Measurements from ENCODE around the gene THRB.

THRB gene

GRCh38 chr3:24255414-24255813, 239.2 kb downstream of the THRB start:
- no peak for DNase-seq

- DNase-seq, result no peak
Observed at GRCh38 chr3:24254649-24255048, 240.0 kb downstream of the THRB start.

GRCh38 chr3:24253336-24253735, 241.3 kb downstream of the THRB start:
- DNase-seq, result no peak

GRCh38 chr3:24249523-24249922, 245.1 kb downstream of the THRB start:
- DNase-seq, result no peak

- no peak for DNase-seq
Observed at GRCh38 chr3:24245056-24245455, 249.6 kb downstream of the THRB start.

- DNase-seq, result no peak
Observed at GRCh38 chr3:24244491-24244890, 250.2 kb downstream of the THRB start.

- no peak for DNase-seq
Observed at GRCh38 chr3:24242012-24242698, 252.5 kb downstream of the THRB start.

- DNase-seq, result no peak
Observed at GRCh38 chr3:24240306-24240705, 254.3 kb downstream of the THRB start.

- DNase-seq, result no peak
Observed at GRCh38 chr3:24237971-24238706, 256.5 kb downstream of the THRB start.

GRCh38 chr3:24235121-24235520, 259.5 kb downstream of the THRB start:
- DNase-seq, result no peak

- DNase-seq, result no peak
Observed at GRCh38 chr3:24232784-24233183, 261.9 kb downstream of the THRB start.

- no peak for DNase-seq
Observed at GRCh38 chr3:24229468-24230221, 265.0 kb downstream of the THRB start.

GRCh38 chr3:24227635-24228034, 267.0 kb downstream of the THRB start:
- no peak for DNase-seq

GRCh38 chr3:24226397-24226796, 268.3 kb downstream of the THRB start:
- no peak for DNase-seq

GRCh38 chr3:24225385-24225950, 269.2 kb downstream of the THRB start:
- DNase-seq, result no peak

GRCh38 chr3:24224666-24225384, 269.8 kb downstream of the THRB start:
- DNase-seq, result no peak

- no peak for DNase-seq
Observed at GRCh38 chr3:24222165-24222805, 272.4 kb downstream of the THRB start.

- DNase-seq, result no peak
Observed at GRCh38 chr3:24220859-24221657, 273.6 kb downstream of the THRB start.

GRCh38 chr3:24215502-24215901, 279.1 kb downstream of the THRB start:
- DNase-seq, result no peak

- no peak for DNase-seq
Observed at GRCh38 chr3:24211381-24211780, 283.3 kb downstream of the THRB start.

GRCh38 chr3:24202071-24202470, 292.6 kb downstream of the THRB start:
- no peak for DNase-seq

Data from stimulated activated CD4-positive, alpha-beta T cell treated with anti-CD3 and anti-CD28 coated beads, Interleukin-4, amount 100 ng/mL, for 1 hour (primary cell).